GM23248 (cell line): ENCODE measurements around the gene HAUS6.

ENCODE experiments used
- EZH2 ChIP-seq: fragments of 200-600 bp; sonication (generic); IDR thresholded peaks from 2 replicates; pipeline ENCODE4 v1.6.1; 2018; ENCODE audit warnings: antibody characterized with exemption, mild to moderate bottlenecking; ENCODE audit not compliant: insufficient read depth, poor library complexity, severe bottlenecking
- EZH2phosphoT487 ChIP-seq: fragments of 200-600 bp; sonication (generic); IDR thresholded peaks from 2 replicates; pipeline ENCODE4 v1.6.1; 2018; ENCODE audit warnings: antibody characterized with exemption, moderate library complexity, mild to moderate bottlenecking, low read depth; ENCODE audit not compliant: insufficient read depth

GRCh38 chr9:19122490-19123042 lies 19.9 kb upstream of the HAUS6 start:
- TF ChIP-seq EZH2 (no peak), EZH2phosphoT487 (no peak)
